HEK293 (cell line): ENCODE results near the gene ALDH9A1.
"Not testable (repeated sequence)": the region's sequence is repeated elsewhere in the genome, so short reads cannot be mapped to it uniquely, and the experiment has no call there.

Experiments
- CTCF ChIA-PET: fragments of 350-600 bp; formaldehyde crosslinking; extraction: SDS; loops from one replicate; lab custom pipeline; 2021; ENCODE audit warnings: antibody characterized with exemption; lab: Yijun Ruan, JAX
- POLR2A ChIA-PET: fragments of 300-600 bp; formaldehyde crosslinking; extraction: SDS; loops from one replicate; lab custom pipeline; 2020; ENCODE audit warnings: antibody characterized with exemption, inconsistent platforms; lab: Yijun Ruan, JAX
- H3K27ac ChIP-seq: fragments of 200-500 bp; sonication (Bioruptor generic); 2 replicates; pipeline ENCODE4 v1.5.1; 2014; ENCODE audit warnings: low read depth, low read length, control low read depth, inconsistent platforms; ENCODE audit errors: extremely low read depth
- H3K36me3 ChIP-seq, 2 experiments: fragments of 200-500 bp in 1 of 2; sonication (Bioruptor generic) in 1 of 2; 1 replicate in 1 of 2; 2 replicates in 1 of 2; pipeline ENCODE4 v1.5.1; 2014 to 2017; ENCODE audit warnings: inconsistent platforms in 2 of 2, low read length in 2 of 2; ENCODE audit not compliant: control insufficient read depth in 2 of 2, insufficient read depth in 1 of 2
- H3K4me1 ChIP-seq: fragments of 200-500 bp; sonication (Bioruptor generic); 2 replicates; pipeline ENCODE4 v1.5.1; 2014; ENCODE audit warnings: mild to moderate bottlenecking, low read length, inconsistent platforms; ENCODE audit not compliant: control insufficient read depth, insufficient read depth
- H3K4me3 ChIP-seq: 2 replicates; pipeline ENCODE4 v1.5.1; 2011; ENCODE audit warnings: low read depth, mild to moderate bottlenecking, control low read depth, low read length, moderate library complexity
- H3K9me3 ChIP-seq: fragments of 200-500 bp; sonication (Bioruptor generic); 2 replicates; pipeline ENCODE4 v1.5.1; 2014; ENCODE audit warnings: low read depth, low read length, inconsistent platforms; ENCODE audit not compliant: control insufficient read depth, insufficient read depth
- BCL11A ChIP-seq: fragments of 450-650 bp; formaldehyde crosslinking; IDR thresholded peaks from 2 replicates; pipeline ENCODE4 v1.5.1; 2016; ENCODE audit warnings: low read depth, missing biosample characterization, missing genetic modification characterization
- BCL6B ChIP-seq: fragments of 450-650 bp; formaldehyde crosslinking; IDR thresholded peaks from 2 replicates; pipeline ENCODE4 v1.5.1; 2017; ENCODE audit warnings: missing biosample characterization, missing genetic modification characterization
- GLIS2 ChIP-seq: fragments of 450-650 bp; formaldehyde crosslinking; IDR thresholded peaks from 2 replicates; pipeline ENCODE4 v1.5.1; 2016; ENCODE audit warnings: missing biosample characterization, missing genetic modification characterization
- KLF10 ChIP-seq: fragments of 450-650 bp; IDR thresholded peaks from 2 replicates; pipeline ENCODE4 v1.5.1; 2018; ENCODE audit warnings: missing biosample characterization, mild to moderate bottlenecking, missing genetic modification characterization
- ZEB2 ChIP-seq: fragments of 450-650 bp; formaldehyde crosslinking; IDR thresholded peaks from 2 replicates; pipeline ENCODE4 v1.5.1; 2016; ENCODE audit warnings: missing biosample characterization, missing genetic modification characterization
- ZFHX2 ChIP-seq: fragments of 450-650 bp; formaldehyde crosslinking; conservative IDR thresholded peaks from 2 replicates; pipeline ENCODE4 v1.5.1; 2016; ENCODE audit warnings: missing biosample characterization, missing genetic modification characterization
- ZNF112 ChIP-seq: fragments of 450-650 bp; formaldehyde crosslinking; IDR thresholded peaks from 2 replicates; pipeline ENCODE4 v1.5.0; 2017; ENCODE audit warnings: missing biosample characterization, missing genetic modification characterization
- ZNF157 ChIP-seq: fragments of 450-650 bp; formaldehyde crosslinking; IDR thresholded peaks from 2 replicates; pipeline ENCODE4 v1.5.1; 2016; ENCODE audit warnings: missing biosample characterization, missing genetic modification characterization
- ZNF221 ChIP-seq: fragments of 450-650 bp; formaldehyde crosslinking; IDR thresholded peaks from 2 replicates; pipeline ENCODE4 v1.5.1; 2017; ENCODE audit warnings: missing biosample characterization, missing genetic modification characterization, borderline replicate concordance
- ZNF23 ChIP-seq: fragments of 450-650 bp; formaldehyde crosslinking; IDR thresholded peaks from 2 replicates; pipeline ENCODE4 v1.5.1; 2016; ENCODE audit warnings: missing biosample characterization, missing genetic modification characterization, borderline replicate concordance
- ZNF274 ChIP-seq, 2 experiments: fragments of 200-500 bp in 1 of 2; fragments of 450-650 bp in 1 of 2; sonication (Bioruptor generic) in 1 of 2; formaldehyde crosslinking in 1 of 2; IDR thresholded peaks; 2 replicates each; pipeline versions ENCODE4 v1.5.1 to v1.6.1; 2014 to 2016; ENCODE audit warnings: borderline replicate concordance in 1 of 2, inconsistent platforms in 1 of 2, low read length in 1 of 2, missing biosample characterization in 1 of 2, missing genetic modification characterization in 1 of 2
- ZNF311 ChIP-seq: fragments of 450-650 bp; formaldehyde crosslinking; IDR thresholded peaks from 2 replicates; pipeline ENCODE4 v1.5.1; 2017; ENCODE audit warnings: missing biosample characterization, missing genetic modification characterization, borderline replicate concordance
- ZNF391 ChIP-seq: fragments of 450-650 bp; formaldehyde crosslinking; IDR thresholded peaks from 2 replicates; pipeline ENCODE4 v1.5.1; 2016; ENCODE audit warnings: low read depth, missing biosample characterization, missing genetic modification characterization, borderline replicate concordance
- ZNF571 ChIP-seq: fragments of 450-650 bp; formaldehyde crosslinking; IDR thresholded peaks from 2 replicates; pipeline ENCODE4 v1.5.0; 2017; ENCODE audit warnings: missing biosample characterization, missing genetic modification characterization
- ZNF624 ChIP-seq: fragments of 450-650 bp; formaldehyde crosslinking; IDR thresholded peaks from 2 replicates; pipeline ENCODE4 v1.5.1; 2017; ENCODE audit warnings: missing biosample characterization, missing genetic modification characterization
- ZNF664 ChIP-seq: fragments of 450-650 bp; formaldehyde crosslinking; IDR thresholded peaks from 2 replicates; pipeline ENCODE4 v1.5.1; 2016; ENCODE audit warnings: missing biosample characterization, missing genetic modification characterization
- ZNF791 ChIP-seq: fragments of 450-650 bp; formaldehyde crosslinking; IDR thresholded peaks from 2 replicates; pipeline ENCODE4 v1.5.1; 2016; ENCODE audit warnings: missing biosample characterization, missing genetic modification characterization
- TF ChIP-seq, protein P1 (sequence below): fragments of 450-650 bp; formaldehyde crosslinking; IDR thresholded peaks from 2 replicates; pipeline ENCODE4 v1.5.1; 2016; ENCODE audit warnings: missing biosample characterization, missing genetic modification characterization
- TF ChIP-seq, protein P2 (sequence below): fragments of 450-650 bp; formaldehyde crosslinking; IDR thresholded peaks from 2 replicates; pipeline ENCODE4 v1.5.1; 2016; ENCODE audit warnings: missing biosample characterization, missing genetic modification characterization

Gene ALDH9A1

GRCh38 chr1:165747632-165748447 is 49.5 kb upstream of the ALDH9A1 start:
- ChIA-PET POLR2A (no interaction called here), CTCF (no interaction called here)
- H3K27ac ChIP-seq, result no peak overlapping the region
- no peak overlapping the region for H3K4me3 ChIP-seq
- no peaks in the 10 kb centered on the region for H3K9me3 ChIP-seq
- no peaks in the 10 kb centered on the region for H3K4me1 ChIP-seq
- peaks cover 17 to 38% of the 10 kb centered on the region in 2 experiments for H3K36me3 ChIP-seq
- no peak for TF ChIP-seq ZNF664 (tag by site-specific recombination)
- TF ChIP-seq, protein P1, sequence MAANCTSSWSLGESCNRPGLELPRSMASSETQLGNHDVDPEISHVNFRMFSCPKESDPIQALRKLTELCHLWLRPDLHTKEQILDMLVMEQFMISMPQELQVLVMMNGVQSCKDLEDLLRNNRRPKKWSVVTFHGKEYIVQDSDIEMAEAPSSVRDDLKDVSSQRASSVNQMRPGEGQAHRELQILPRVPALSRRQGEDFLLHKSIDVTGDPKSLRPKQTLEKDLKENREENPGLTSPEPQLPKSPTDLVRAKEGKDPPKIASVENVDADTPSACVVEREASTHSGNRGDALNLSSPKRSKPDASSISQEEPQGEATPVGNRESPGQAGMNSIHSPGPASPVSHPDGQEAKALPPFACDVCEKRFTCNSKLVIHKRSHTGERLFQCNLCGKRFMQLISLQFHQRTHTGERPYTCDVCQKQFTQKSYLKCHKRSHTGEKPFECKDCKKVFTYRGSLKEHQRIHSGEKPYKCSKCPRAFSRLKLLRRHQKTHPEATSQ (tag by site-specific recombination), result no peak
- TF ChIP-seq ZNF624 (tag by site-specific recombination), result no peak
- no peak for TF ChIP-seq ZFHX2
- no peak for TF ChIP-seq ZNF274 (IDR thresholded peaks at IDR 0.05; ENCODE audit: low read length)
- TF ChIP-seq ZNF274 (tag by site-specific recombination; IDR thresholded peaks at IDR 0.05; ENCODE audit: borderline replicate concordance), result no peak
- TF ChIP-seq ZNF112, result no peak
- no peak for TF ChIP-seq BCL6B (tag by site-specific recombination)
- no peak for TF ChIP-seq ZNF23 (tag by site-specific recombination)
- TF ChIP-seq, protein P2, sequence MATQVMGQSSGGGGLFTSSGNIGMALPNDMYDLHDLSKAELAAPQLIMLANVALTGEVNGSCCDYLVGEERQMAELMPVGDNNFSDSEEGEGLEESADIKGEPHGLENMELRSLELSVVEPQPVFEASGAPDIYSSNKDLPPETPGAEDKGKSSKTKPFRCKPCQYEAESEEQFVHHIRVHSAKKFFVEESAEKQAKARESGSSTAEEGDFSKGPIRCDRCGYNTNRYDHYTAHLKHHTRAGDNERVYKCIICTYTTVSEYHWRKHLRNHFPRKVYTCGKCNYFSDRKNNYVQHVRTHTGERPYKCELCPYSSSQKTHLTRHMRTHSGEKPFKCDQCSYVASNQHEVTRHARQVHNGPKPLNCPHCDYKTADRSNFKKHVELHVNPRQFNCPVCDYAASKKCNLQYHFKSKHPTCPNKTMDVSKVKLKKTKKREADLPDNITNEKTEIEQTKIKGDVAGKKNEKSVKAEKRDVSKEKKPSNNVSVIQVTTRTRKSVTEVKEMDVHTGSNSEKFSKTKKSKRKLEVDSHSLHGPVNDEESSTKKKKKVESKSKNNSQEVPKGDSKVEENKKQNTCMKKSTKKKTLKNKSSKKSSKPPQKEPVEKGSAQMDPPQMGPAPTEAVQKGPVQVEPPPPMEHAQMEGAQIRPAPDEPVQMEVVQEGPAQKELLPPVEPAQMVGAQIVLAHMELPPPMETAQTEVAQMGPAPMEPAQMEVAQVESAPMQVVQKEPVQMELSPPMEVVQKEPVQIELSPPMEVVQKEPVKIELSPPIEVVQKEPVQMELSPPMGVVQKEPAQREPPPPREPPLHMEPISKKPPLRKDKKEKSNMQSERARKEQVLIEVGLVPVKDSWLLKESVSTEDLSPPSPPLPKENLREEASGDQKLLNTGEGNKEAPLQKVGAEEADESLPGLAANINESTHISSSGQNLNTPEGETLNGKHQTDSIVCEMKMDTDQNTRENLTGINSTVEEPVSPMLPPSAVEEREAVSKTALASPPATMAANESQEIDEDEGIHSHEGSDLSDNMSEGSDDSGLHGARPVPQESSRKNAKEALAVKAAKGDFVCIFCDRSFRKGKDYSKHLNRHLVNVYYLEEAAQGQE (tag by site-specific recombination), result no peak
- no peak for TF ChIP-seq ZNF391 (tag by site-specific recombination)

GRCh38 chr1:165744913-165745312 is 46.6 kb upstream of the ALDH9A1 start:
- POLR2A ChIA-PET, H3K9me3 ChIP-seq, CTCF ChIA-PET, H3K4me3 ChIP-seq, H3K27ac ChIP-seq, H3K4me1 ChIP-seq: not testable (repeated sequence)
- peaks cover 20 to 53% of the 10 kb centered on the region in 2 experiments for H3K36me3 ChIP-seq

- no peak overlapping the region for H3K4me3 ChIP-seq
- peaks cover 4% of the 10 kb centered on the region; the same call in 1 of the 2 replicates for H3K4me1 ChIP-seq
- TF ChIP-seq KLF10 (tag by site-specific recombination) (no peak), ZNF311 (tag by site-specific recombination) (no peak), GLIS2 (tag by site-specific recombination) (no peak), ZEB2 (tag by site-specific recombination) (no peak), ZNF221 (no peak), ZNF571 (tag by site-specific recombination) (no peak), ZNF791 (no peak), BCL11A (tag by site-specific recombination) (no peak), ZNF157 (tag by site-specific recombination) (no peak)
- CTCF ChIA-PET, result interaction anchor here (1.1 kb wide), 1 partner anchor 737 kb away, joined by 3 read pairs; no protein-coding TSS in a partner anchor
- POLR2A ChIA-PET, result no interaction called here
- no peaks in the 10 kb centered on the region for H3K9me3 ChIP-seq
- peaks cover 26 to 43% of the 10 kb centered on the region in 2 experiments for H3K36me3 ChIP-seq
- no peak overlapping the region for H3K27ac ChIP-seq
Measured at GRCh38 chr1:165742194-165742593, 43.8 kb upstream of the ALDH9A1 start.
